T-helper 2 cell (primary cell): Measurements from ENCODE around the gene THAP4.

Experiments used
- DNase-seq, 5 experiments: peaks; one replicate each; pipeline versions ENCODE4 v3.0.0 to v3.0.0-alpha.2; 2012 to 2022

The THAP4 gene

GRCh38 chr2:241561832-241562231 is 75.1 kb downstream of the THAP4 start:
- no peak for DNase-seq

GRCh38 chr2:241560883-241561474 is 76.0 kb downstream of the THAP4 start:
- no peak for DNase-seq

- no peak for DNase-seq
Measured at GRCh38 chr2:241560162-241560882, 76.6 kb downstream of the THAP4 start.

GRCh38 chr2:241559323-241560161 is 77.4 kb downstream of the THAP4 start:
- peak in 1 of 5 experiments; percentile 31 for DNase-seq

- no peak for DNase-seq
Measured at GRCh38 chr2:241558532-241559322, 78.2 kb downstream of the THAP4 start, which contains the start of gene BOK. Gene BOK (plus strand): TSS chr2:241558745. CDS start chr2:241559484, 739 bp downstream.

- no peak for DNase-seq
Measured at GRCh38 chr2:241556746-241557145, 80.2 kb downstream of the THAP4 start.

GRCh38 chr2:241555711-241556110 is 81.2 kb downstream of the THAP4 start:
- DNase-seq, result no peak

- no peak for DNase-seq
Measured at GRCh38 chr2:241554610-241555322, 82.2 kb downstream of the THAP4 start.

GRCh38 chr2:241553981-241554380 is 83.0 kb downstream of the THAP4 start:
- DNase-seq, result no peak

GRCh38 chr2:241553512-241553830 is 83.5 kb downstream of the THAP4 start:
- DNase-seq, result no peak

GRCh38 chr2:241551998-241552737 is 84.8 kb downstream of the THAP4 start:
- no peak for DNase-seq

- no peak for DNase-seq
Measured at GRCh38 chr2:241551599-241551997, 85.4 kb downstream of the THAP4 start.

- no peak for DNase-seq
Measured at GRCh38 chr2:241550616-241551580, 86.1 kb downstream of the THAP4 start.

- DNase-seq, result no peak
Measured at GRCh38 chr2:241548451-241548835, 88.5 kb downstream of the THAP4 start.

GRCh38 chr2:241547781-241548450 is 89.0 kb downstream of the THAP4 start:
- no peak for DNase-seq

GRCh38 chr2:241546771-241547498 is 90.0 kb downstream of the THAP4 start:
- DNase-seq, result no peak

- DNase-seq, result peak in 1 of 5 experiments; percentile 23
Measured at GRCh38 chr2:241545523-241546473, 91.2 kb downstream of the THAP4 start.

- DNase-seq, result no peak
Measured at GRCh38 chr2:241545106-241545505, 91.9 kb downstream of the THAP4 start.
